Measurements from ENCODE around the gene UBXN7. TPM values are rescaled to one million over a fixed set of nuclear protein-coding genes. Genes with fewer than 3 reads are reported as not detected.

Gene UBXN7
- total and polyA plus RNA-seq, 2 of the 4 experiments (the other 2 are of a cell fraction) = 8.6 to 16.1 TPM

- H4K91ac ChIP-seq (ENCODE audit: insufficient read depth, low read depth, low read length) = no peak overlapping the region
- no peak overlapping the region for H3K23ac ChIP-seq (ENCODE audit: low read depth, low read length)
- H3K9me3 ChIP-seq (ENCODE audit: control insufficient read depth, insufficient read depth, low read length) = no peaks in the 10 kb centered on the region
- H3K79me1 ChIP-seq (ENCODE audit: low read depth in 1 of 2, low read length in 2 of 2) = peaks cover 21 to 51% of the 10 kb centered on the region in 2 experiments
- H2BK15ac ChIP-seq (ENCODE audit: low read depth, low read length) = no peak overlapping the region
- H3K4me3 ChIP-seq (ENCODE audit: insufficient read depth, low read depth, low read length) = no peak overlapping the region
- dilution Hi-C loops (cut with HindIII; ENCODE audit: low sequenced_read_pairs, unreplicated experiment) = no loop called here
- in situ Hi-C loops (cut with MboI; ENCODE audit: low sequenced_read_pairs) = no loop called here
- POLR2A ChIA-PET (ENCODE audit: unreplicated experiment) = no interaction called here
- H3K4ac ChIP-seq (ENCODE audit: low read depth, low read length) = no peak overlapping the region
- no peak for DNase-seq
- no peak overlapping the region for H3K9ac ChIP-seq (ENCODE audit: low read depth, low read length)
- CTCF ChIA-PET = no interaction called here
- H4K5ac ChIP-seq (ENCODE audit: low read depth, low read length) = no peak overlapping the region
- H3K36me3 ChIP-seq (ENCODE audit: control insufficient read depth, insufficient read depth, low read length) = peaks cover 22% of the 10 kb centered on the region
- no peak overlapping the region for H2BK5ac ChIP-seq (ENCODE audit: low read depth, low read length, poor library complexity, severe bottlenecking)
- H2BK120ac ChIP-seq (ENCODE audit: low read depth, low read length) = no peak overlapping the region
- no peak overlapping the region for H3K56ac ChIP-seq (ENCODE audit: extremely low read depth, insufficient read depth, low read length)
- H4K8ac ChIP-seq (ENCODE audit: low read depth in 2 of 2, low read length in 2 of 2) = no peak overlapping the region
- 92% methylated on average over 2 of the region's 7 CpGs; no CpG with 5 or more reads in 1 of the 2 experiments for WGBS, 2 experiments (ENCODE audit: extremely low coverage in 2 of 2, insufficient read length in 1 of 2)
- no peak overlapping the region for H3K27ac ChIP-seq (ENCODE audit: insufficient read depth, low read length)
- no peak overlapping the region for H3K4me2 ChIP-seq (ENCODE audit: low read depth, low read length)
- peaks cover 8% of the 10 kb centered on the region; the same call in 1 of the 2 replicates for H4K20me1 ChIP-seq (ENCODE audit: insufficient read depth, low read length)
- H3K4me1 ChIP-seq (ENCODE audit: control insufficient read depth, insufficient read depth, low read length) = no peaks in the 10 kb centered on the region
- no peak overlapping the region for H2AFZ ChIP-seq (replicated peaks; ENCODE audit: low read length, poor library complexity)
- H3K27me3 ChIP-seq (ENCODE audit: control insufficient read depth, insufficient read depth, low read length) = no peaks in the 10 kb centered on the region
- no peak overlapping the region for H3K14ac ChIP-seq (replicated peaks; ENCODE audit: low read depth, low read length)
- no peak overlapping the region for H2AK5ac ChIP-seq (ENCODE audit: low read depth, low read length)
- H2AK9ac ChIP-seq (replicated peaks; ENCODE audit: low read depth, low read length, poor library complexity) = no peak overlapping the region
- no peak overlapping the region for H3K18ac ChIP-seq (ENCODE audit: low read depth, low read length)
- no peak for ATAC-seq (ENCODE audit: low read depth)
- no TSS peak for BruUV-seq (replicated peaks)
- TF ChIP-seq ELK1 (IDR thresholded peaks at IDR 0.05; ENCODE audit: borderline replicate concordance, low read depth, low read length) = no peak
- intact Hi-C loops (cut with micrococcal nuclease) = no loop called here
- no peak overlapping the region for H2BK20ac ChIP-seq (ENCODE audit: low read depth, low read length)
- peaks cover 9% of the 10 kb centered on the region for H3K9me1 ChIP-seq (ENCODE audit: insufficient read depth, low read length)
Observed at GRCh38 chr3:196398782-196399181, 33.4 kb downstream of the UBXN7 start.
